GM18517 (cell line): ENCODE measurements around the gene ACTC1.

Experiments used
- ATAC-seq: cut with Tn5 transposase; IDR thresholded peaks from one replicate; pipeline ENCODE4 v1.9.1; 2021; ENCODE audit warnings: mild to moderate bottlenecking, moderate library complexity; ENCODE audit not compliant: unreplicated experiment

ACTC1 gene

GRCh38 chr15:34802371-34802770 lies 7.0 kb upstream of the ACTC1 start:
- ATAC-seq: no peak

- ATAC-seq: no peak
Measured at GRCh38 chr15:34799149-34800101, 4.1 kb upstream of the ACTC1 start.

DNA sequence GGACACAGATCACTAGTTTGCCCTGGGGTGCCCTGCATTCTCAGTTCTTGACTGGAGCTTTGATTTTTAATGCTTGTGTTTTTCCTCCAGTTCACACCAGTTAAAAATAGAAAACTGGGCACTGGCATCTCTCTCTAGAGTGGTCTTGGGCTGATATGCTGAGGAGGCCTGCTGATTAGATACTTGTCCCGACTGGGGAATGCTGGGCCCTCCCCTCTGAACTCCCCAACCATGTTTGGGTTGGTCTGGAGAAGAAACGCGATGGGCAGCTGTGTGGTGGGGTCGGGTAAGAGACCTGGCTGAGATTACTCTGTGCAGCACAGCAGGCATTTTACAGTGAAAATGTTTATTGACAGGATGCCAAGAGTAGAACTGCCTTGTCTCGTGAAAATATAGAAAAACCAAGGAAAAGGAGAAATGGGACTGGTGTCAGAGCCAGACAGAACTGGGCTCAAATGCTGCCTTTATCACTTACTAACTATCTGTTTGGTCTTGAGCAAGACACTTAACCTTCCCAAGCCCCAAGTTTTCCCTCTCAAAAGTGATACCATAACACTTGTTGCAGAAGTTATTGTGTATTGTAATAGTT lies 1.6 kb upstream of the ACTC1 start:
- ATAC-seq: no peak

GRCh38 chr15:34794590-34795206 lies 651 bp downstream of the ACTC1 start:
- ATAC-seq: no peak

DNA sequence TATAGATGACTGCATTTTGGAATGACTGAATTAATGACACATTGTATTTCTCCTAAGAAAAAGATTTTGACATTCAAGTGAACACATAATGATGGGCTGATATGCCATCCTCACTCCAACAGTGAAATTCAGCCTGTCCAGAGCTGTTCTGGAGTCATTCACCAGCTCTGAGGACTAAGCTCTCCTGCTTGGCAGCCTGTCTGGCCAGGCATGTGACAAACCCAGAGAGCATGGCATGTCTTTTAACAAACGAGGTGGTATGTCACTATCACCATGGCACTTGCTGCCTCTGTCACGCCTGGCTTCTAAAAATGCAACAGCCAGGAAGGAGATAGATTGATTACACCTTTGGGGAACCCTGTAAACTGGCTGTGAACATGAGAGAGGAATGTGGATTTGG lies 1.4 kb downstream of the ACTC1 start:
- ATAC-seq: no peak

- ATAC-seq: no peak
Measured at GRCh38 chr15:34793071-34793470, 2.3 kb downstream of the ACTC1 start.

GRCh38 chr15:34791701-34792100 lies 3.6 kb downstream of the ACTC1 start:
- ATAC-seq: no peak

- ATAC-seq: no peak
Measured at GRCh38 chr15:34790121-34790520, 5.2 kb downstream of the ACTC1 start.

GRCh38 chr15:34789326-34789725 lies 6.0 kb downstream of the ACTC1 start:
- ATAC-seq: no peak

DNA sequence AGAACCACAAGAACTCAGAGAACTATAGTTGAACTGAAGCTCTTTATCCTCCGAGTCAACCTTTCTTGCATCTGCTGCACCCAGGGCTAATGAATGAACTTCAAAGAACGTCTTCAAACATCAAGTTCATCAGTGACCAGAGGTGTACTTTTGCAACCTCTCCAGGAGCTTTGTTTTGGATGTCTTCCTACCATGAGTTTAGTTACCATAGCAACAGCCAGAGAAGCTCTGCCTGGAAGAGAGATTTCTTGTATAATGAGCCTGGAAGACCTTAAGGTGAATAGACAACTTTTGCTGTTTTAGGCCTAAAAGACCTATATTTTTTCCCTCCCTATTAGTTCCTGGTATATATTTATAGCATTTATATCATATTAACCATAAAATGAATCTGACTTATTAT lies 9.1 kb downstream of the ACTC1 start:
- no peak for ATAC-seq

- ATAC-seq: no peak
Measured at GRCh38 chr15:34783991-34784390, 11.4 kb downstream of the ACTC1 start.

- ATAC-seq: no peak
Measured at GRCh38 chr15:34783431-34783830, 11.9 kb downstream of the ACTC1 start.

GRCh38 chr15:34782901-34783300 lies 12.4 kb downstream of the ACTC1 start:
- no peak for ATAC-seq

DNA sequence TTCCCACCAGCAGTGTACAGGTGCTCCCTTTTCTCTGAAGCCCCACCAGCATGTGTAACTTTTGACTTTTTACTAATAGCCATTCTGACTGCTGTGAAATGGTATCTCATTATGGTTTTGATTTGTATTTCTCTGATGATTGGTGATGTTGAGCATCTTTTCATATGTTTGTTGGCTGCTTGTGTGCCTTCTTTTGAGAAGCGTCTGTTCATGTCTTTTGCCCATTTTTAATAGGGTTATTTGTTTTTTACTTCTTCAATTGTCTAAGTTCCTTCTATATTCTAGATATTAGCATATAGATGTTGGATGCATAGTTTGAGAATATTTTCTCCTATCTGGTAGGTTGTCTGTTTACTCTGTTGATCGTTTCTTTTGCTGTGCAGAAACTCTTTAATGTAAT lies 14.6 kb downstream of the ACTC1 start:
- no peak for ATAC-seq

DNA sequence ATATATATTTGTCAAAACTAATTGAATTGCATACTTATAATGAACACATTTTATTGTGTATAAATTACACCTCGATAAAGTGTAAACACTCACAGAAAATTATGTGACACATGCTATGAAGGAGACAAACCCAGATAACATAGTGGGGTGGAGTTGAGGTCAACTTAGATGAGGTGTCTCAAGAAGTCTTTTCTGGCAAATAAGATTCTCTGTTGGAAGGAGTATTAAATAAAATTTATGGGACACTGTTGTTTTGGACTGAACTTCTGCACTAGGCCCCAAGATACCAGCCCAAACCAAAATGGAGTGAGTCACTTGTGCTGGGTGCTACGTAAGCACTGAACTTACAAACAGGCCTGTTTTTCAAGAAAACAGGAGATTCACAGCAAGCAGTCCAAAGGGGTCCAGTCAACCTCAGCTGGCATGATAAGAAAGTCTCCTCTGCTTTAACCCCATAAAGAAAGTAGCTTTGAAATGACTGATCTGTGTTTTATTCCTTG lies 18.7 kb downstream of the ACTC1 start:
- no peak for ATAC-seq

- no peak for ATAC-seq
Measured at GRCh38 chr15:34773917-34774316, 21.4 kb downstream of the ACTC1 start.

DNA sequence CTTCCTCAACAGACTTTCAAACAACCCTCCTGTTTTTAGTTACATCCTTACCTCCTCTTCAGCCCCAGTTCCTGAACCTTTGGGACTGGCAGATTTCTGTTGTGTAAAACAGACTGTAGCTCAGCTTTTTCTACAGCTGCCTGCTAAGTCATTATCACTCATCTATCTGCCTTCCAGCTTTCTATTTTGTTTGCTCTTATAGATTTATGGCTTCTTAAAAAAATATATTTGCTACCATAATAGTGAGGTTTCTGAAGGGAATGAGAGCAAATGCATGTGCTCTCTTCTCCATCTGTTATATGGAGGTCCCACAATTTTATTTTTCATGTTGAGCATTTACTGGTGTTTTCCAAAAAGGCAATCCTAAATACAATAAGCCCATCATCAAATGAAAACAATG lies 22.3 kb downstream of the ACTC1 start:
- no peak for ATAC-seq

- ATAC-seq: no peak
Measured at GRCh38 chr15:34772312-34772711, 23.0 kb downstream of the ACTC1 start.

DNA sequence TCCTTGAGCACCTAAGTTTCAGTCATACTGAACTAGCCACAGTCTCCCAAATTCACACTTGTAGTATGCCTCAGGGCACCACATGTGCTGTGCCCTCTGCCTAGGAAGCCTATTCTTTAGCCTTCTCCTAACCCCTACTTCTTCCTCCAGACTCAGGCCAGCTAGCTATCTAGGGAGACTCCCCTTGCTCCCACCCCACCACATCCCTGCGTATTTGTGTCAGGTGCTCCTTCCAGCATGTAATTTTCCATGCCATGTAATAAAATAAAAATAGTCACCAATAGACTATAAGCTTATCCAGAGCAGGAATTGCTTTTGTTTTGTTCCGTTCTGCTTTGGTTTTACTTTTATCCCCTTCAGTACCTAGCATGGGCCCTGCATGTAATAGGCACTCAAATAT lies 25.6 kb downstream of the ACTC1 start:
- ATAC-seq: no peak

DNA sequence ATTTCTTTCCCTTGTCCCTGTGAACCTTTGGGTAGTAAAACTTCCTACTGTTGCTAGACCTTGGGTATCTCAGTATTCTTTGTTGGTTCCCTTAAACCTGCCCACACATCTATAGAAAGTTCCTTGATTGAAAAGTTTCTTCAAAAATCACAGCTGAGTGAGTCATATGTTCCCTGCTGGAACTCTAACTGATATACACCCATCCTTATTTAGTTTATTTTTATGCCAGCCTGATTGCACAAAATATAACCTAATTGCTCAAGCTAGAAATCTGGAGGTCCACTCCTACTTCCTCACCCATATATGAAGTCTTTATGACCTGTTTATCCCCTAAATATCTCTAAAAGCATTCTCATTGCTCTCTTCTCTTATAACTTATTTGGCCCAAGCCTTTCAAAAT lies 26.8 kb downstream of the ACTC1 start:
- ATAC-seq: no peak

DNA sequence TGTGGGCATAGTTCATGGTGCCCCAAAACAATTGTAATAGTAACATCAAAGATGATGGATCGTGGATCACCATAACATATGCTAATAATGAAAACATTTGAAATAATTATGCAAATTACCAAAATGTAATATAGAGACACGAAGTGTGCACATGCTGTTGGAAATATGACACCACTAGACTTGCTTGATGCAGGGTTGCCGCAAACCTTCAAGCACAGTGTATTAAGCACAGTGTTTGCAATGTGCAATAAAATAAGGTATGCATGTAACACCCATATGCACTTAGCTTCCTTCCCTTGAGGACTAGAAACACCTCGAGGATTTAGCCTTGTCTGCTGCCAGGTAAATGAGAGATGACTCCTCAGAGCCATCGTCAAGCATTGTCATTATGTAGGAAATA lies 29.6 kb downstream of the ACTC1 start:
- ATAC-seq: no peak

GRCh38 chr15:34760909-34761308 lies 34.4 kb downstream of the ACTC1 start:
- ATAC-seq: no peak
